ENCODE data around the gene HTRA3. TPM values are rescaled to one million over a fixed set of nuclear protein-coding genes. Genes with fewer than 3 reads are reported as not detected.

The HTRA3 gene
- total and polyA plus RNA-seq, 3 donors from 2014 or later, result 6.1 to 17.3 (median 12.2) TPM

GRCh38 chr4:8235224-8235623, 34.3 kb upstream of the HTRA3 start:
- H3K27ac ChIP-seq, result no peak overlapping the region
- H3K36me3 ChIP-seq (ENCODE audit: low read depth, missing control alignments), result no peaks in the 10 kb centered on the region
- no peaks in the 10 kb centered on the region for H3K9me3 ChIP-seq
- intact Hi-C loops (cut with DNase I; ENCODE audit: low total_unique reads), result no loop called here
- no peak for TF ChIP-seq POLR2A (IDR thresholded peaks at IDR 0.05)
- no peak for TF ChIP-seq CTCF (IDR thresholded peaks at IDR 0.05)
- no peak for DNase-seq
- WGBS, 2 donors, result 89 to 100% methylated on average over 3 to 13 of the region's 13 CpGs
- no peaks in the 10 kb centered on the region for H3K27me3 ChIP-seq
- H3K4me3 ChIP-seq, result no peak overlapping the region
- no peaks in the 10 kb centered on the region for H3K4me1 ChIP-seq

- WGBS, 2 donors, result 94 to 96% methylated on average over 7 to 12 of the region's 12 CpGs
- Histone ChIP-seq H3K4me1 (no peaks in the 10 kb centered on the region), H3K27me3 (no peaks in the 10 kb centered on the region), H3K36me3 (ENCODE audit: low read depth, missing control alignments) (no peaks in the 10 kb centered on the region), H3K27ac (no peak overlapping the region), H3K9me3 (no peaks in the 10 kb centered on the region), H3K4me3 (no peak overlapping the region)
- TF ChIP-seq POLR2A (IDR thresholded peaks at IDR 0.05), result no peak
- DNase-seq, result no peak
- intact Hi-C loops (cut with DNase I; ENCODE audit: low total_unique reads), result no loop called here
Measured at GRCh38 chr4:8235686-8236085, 33.9 kb upstream of the HTRA3 start.

- Histone ChIP-seq H3K27me3 (no peaks in the 10 kb centered on the region), H3K36me3 (ENCODE audit: low read depth, missing control alignments) (no peaks in the 10 kb centered on the region), H3K9me3 (no peaks in the 10 kb centered on the region), H3K4me3 (no peak overlapping the region), H3K4me1 (no peaks in the 10 kb centered on the region), H3K27ac (no peak overlapping the region)
- TF ChIP-seq CTCF (IDR thresholded peaks at IDR 0.05) (no peak), POLR2A (IDR thresholded peaks at IDR 0.05) (no peak)
- intact Hi-C loops (cut with DNase I; ENCODE audit: low total_unique reads), result no loop called here
- DNase-seq, result no peak
- WGBS, 2 donors, result 88 to 90% methylated on average over 15 to 22 of the region's 24 CpGs
Measured at GRCh38 chr4:8236106-8236919, 33.2 kb upstream of the HTRA3 start.

- H3K36me3 ChIP-seq (ENCODE audit: low read depth, missing control alignments), result no peaks in the 10 kb centered on the region
- TF ChIP-seq CTCF (IDR thresholded peaks at IDR 0.05), result no peak
- TF ChIP-seq POLR2A (IDR thresholded peaks at IDR 0.05), result no peak
- H3K27ac ChIP-seq, result no peak overlapping the region
- H3K9me3 ChIP-seq, result no peaks in the 10 kb centered on the region
- WGBS, 2 donors, result 95 to 100% methylated on average over 3 to 9 of the region's 9 CpGs
- no peak overlapping the region for H3K4me3 ChIP-seq
- no peaks in the 10 kb centered on the region for H3K4me1 ChIP-seq
- no peak for DNase-seq
- no peaks in the 10 kb centered on the region for H3K27me3 ChIP-seq
- intact Hi-C loops (cut with DNase I; ENCODE audit: low total_unique reads), result no loop called here
Measured at GRCh38 chr4:8236920-8237195, 32.7 kb upstream of the HTRA3 start.

GRCh38 chr4:8237256-8237989, 32.1 kb upstream of the HTRA3 start:
- H3K27me3 ChIP-seq, result no peaks in the 10 kb centered on the region
- no peak for DNase-seq
- no peaks in the 10 kb centered on the region for H3K36me3 ChIP-seq (ENCODE audit: low read depth, missing control alignments)
- H3K4me1 ChIP-seq, result peaks cover 2% of the 10 kb centered on the region
- H3K9me3 ChIP-seq, result no peaks in the 10 kb centered on the region
- intact Hi-C loops (cut with DNase I; ENCODE audit: low total_unique reads), result no loop called here
- H3K4me3 ChIP-seq, result no peak overlapping the region
- H3K27ac ChIP-seq, result no peak overlapping the region
- 86 to 94% methylated on average over 24 to 29 of the region's 29 CpGs for whole genome bisulfite sequencing, 2 donors
- TF ChIP-seq POLR2A (IDR thresholded peaks at IDR 0.05) (no peak), CTCF (IDR thresholded peaks at IDR 0.05) (no peak)
